ENCODE results near the gene CAVIN1.
"Not testable (repeated sequence)": the region's sequence is repeated elsewhere in the genome, so short reads cannot be mapped to it uniquely, and the experiment has no call there.

Gene CAVIN1

GRCh38 chr17:42361781-42362186 lies 61.3 kb downstream of the CAVIN1 start:
- no peak overlapping the region for H3K4me3 ChIP-seq (ENCODE audit: low read depth, low read length)
- DNase-seq (ENCODE audit: low read depth) = no peak

GRCh38 chr17:42360388-42360787 lies 62.7 kb downstream of the CAVIN1 start:
- DNase-seq (ENCODE audit: low read depth); H3K4me3 ChIP-seq (ENCODE audit: low read depth, low read length): not testable (repeated sequence)

- H3K4me3 ChIP-seq (ENCODE audit: low read depth, low read length) = no peak overlapping the region
- no peak for DNase-seq (ENCODE audit: low read depth)
Measured at GRCh38 chr17:42359133-42359532, 63.9 kb downstream of the CAVIN1 start.

- DNase-seq (ENCODE audit: low read depth) = no peak
- no peak overlapping the region for H3K4me3 ChIP-seq (ENCODE audit: low read depth, low read length)
Measured at GRCh38 chr17:42358434-42358833, 64.6 kb downstream of the CAVIN1 start.

- no peak overlapping the region for H3K4me3 ChIP-seq (ENCODE audit: low read depth, low read length)
- no peak for DNase-seq (ENCODE audit: low read depth)
Measured at GRCh38 chr17:42354956-42355843, 67.9 kb downstream of the CAVIN1 start.

All from skeletal muscle cell (primary cell).